GM18868 (cell line): ENCODE results near the gene COPA.
A peak's percentile ranks its signal among the peaks of the same experiment; 100 is the strongest.
"Not testable (repeated sequence)": the region's sequence is repeated elsewhere in the genome, so short reads cannot be mapped to it uniquely, and the experiment has no call there.

ENCODE experiments used
- ATAC-seq: cut with Tn5 transposase; IDR thresholded peaks from one replicate; pipeline ENCODE4 v1.9.1; 2021; ENCODE audit warnings: mild to moderate bottlenecking, moderate library complexity; ENCODE audit not compliant: unreplicated experiment

Gene COPA

DNA sequence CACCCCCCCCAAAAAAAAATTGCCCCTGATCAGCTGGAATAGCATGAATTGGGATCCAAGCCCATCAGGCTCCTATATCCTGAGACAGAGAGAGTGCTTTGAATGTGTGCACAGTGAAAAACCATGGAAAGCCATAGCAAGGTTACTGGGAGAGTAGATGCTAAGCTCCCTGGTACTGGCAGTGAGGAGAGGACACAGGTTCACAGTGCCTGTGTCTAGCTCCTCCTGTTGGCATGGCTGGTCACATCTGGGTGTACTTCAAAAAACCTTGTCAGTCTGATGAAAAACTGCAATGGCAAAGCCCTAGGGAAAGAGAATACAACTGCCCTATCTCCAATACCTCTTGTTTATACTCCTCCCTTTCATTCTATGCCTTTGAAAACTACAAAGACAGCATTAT lies 12.9 kb downstream of the COPA start:
- no peak for ATAC-seq

DNA sequence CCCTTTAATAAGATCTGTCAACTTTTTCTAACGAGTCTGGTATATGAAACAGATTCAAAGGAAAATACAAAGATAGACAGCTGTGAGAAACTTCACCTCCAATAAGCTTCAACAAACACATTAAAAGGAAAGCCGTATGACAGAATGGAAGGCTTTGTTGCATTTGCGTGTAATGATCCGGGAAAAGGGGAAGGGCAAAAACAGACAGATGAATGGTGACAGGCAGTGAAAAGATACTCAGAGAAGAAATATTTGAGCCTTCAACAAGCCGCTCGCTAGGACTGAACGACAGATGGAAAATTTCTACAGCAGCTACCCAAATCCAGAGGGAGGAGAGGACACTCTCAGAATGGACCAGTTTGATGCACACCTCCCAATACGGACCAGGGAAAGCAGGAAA lies 14.9 kb downstream of the COPA start:
- ATAC-seq = no peak

DNA sequence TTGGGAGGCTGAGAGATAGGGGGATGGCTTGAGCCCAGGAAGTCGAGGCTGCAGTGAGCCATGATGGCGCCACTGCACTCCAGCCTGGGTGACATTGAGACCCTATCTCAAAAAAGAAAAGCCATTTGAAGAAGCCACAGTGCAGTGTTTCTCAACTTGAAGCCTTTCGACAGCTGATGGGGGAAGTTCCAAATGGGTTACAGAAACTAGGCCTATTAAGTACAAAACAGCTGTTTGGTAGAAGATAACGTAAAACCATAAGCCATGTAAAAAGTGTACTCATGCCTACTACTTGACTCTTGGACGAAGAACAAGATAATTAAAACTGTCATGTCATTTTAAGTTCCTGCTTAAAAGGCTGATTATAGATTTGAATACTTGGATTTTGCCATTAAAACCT lies 16.6 kb downstream of the COPA start:
- ATAC-seq = no peak

DNA sequence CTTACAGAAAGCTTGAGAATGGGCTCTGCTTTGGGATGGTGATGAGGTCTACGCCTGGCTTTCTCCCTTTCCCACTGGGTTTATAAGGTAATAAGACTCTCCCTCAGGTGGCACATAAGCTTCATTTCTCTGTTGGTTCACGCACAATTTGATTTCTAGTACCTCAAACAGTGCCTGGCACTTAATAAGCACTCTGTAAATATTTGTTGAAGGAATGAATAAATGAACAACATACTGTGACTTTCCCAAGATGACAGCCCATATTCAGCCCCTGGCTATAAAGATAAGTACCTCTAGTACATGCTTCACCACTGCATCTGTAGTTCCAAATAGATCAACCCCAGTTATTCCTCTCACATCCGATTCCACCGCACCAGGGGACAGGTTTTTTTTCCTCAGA lies 17.8 kb downstream of the COPA start:
- no peak for ATAC-seq

DNA sequence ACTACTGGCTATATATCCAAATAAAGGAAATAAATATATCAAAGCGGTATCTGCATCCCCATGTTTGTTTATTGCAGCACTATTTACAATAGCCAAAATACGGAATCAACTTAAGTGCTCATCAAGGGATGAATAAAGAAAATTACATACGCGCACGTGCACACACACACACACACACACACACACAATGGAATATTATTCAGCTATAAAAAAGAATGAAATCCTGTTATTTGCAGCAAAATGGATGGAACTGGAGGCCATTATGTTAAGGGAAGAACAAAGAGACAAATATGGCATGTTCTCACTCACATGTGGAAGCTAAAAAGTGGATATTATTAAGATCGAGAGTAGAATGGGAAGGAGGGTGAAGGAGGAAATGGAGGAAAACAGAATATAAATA lies 20.2 kb downstream of the COPA start:
- no peak for ATAC-seq

DNA sequence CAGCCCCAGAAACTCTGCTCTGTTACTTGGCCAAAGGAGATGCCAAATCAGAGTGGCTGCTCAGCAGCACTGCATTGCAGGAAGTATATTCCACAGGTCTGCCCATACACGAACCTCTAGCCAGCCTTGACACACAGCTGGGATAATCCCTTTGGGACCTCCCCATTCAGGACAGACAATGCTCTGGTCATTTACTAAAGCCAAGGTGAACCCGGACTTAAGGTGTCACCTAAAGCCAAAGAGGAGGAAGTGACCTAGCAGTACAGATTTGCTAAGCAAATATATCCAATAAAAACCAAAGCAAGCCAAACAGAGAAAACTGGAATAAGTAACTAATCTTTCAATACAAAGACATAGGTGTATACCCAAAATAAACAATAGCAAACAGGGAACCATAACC lies 27.7 kb downstream of the COPA start:
- no peak for ATAC-seq

DNA sequence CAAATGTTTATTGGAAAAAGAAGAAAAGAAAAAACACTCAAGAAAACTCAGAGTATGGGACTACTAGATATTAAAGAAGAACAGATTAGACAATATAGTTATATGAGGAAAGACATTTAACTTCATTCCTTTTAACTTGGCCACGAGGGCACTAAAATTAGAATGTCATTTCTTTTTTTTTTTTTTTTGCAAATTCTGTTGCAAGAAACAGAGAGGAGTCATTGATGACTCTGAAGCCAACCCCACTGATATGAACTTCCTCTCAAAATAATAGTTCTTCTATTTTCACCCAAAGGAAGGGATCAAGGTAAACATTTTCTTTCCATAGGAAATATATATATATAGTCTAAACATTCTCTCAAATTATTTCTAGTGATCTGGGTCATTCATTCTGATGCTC lies 33.5 kb downstream of the COPA start:
- no peak for ATAC-seq

DNA sequence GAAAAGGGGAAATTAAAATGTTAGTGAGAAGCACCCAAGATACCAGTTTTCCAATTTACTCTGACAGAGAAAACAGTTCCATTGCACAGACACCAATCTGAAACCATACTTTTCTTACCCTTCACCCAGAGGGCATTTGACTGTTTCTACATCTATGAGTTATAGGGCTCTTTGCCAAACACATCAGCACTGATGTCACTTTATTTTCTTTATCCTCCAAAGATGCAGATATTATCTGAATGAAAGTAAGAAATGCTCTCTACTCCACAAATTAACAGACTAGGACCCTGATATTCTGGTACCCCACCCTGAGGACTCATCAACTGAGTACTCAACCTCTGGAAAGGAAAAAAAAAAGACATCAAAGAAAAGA lies 33.9 kb downstream of the COPA start:
- ATAC-seq = no peak

DNA sequence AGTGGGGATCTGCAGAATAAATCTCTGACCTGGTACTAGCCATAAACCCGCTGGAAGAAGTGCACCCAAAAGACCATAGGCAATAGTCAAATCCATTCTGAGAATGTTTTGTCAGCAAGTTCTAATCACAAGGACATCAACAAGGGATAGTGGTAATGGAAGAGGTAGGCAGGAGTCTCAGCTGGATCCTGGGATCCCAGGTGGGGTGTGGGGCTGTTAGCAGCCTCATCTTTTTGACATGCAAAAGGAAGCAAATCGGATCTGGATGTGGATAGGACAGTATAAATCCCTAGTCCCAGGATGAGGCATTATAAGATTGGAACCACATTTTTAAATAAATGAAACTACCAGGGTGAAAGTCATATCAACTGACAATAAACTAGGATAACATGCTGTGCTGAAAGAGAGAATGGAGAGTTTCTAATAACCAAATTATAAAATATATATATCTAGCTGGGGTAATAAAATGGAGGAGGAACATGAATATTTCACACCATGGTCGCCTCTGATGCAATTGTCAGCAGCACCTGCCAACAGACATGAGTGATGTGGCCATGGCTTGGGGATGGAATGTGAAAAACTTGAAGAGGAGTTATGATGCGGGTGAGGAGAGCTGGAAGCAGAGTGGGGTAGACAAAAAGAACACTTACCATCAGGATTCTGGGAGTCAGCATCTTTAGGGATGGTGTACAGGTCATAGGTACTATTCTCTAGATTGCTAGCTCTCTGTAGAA lies 34.4 kb downstream of the COPA start:
- ATAC-seq = no peak

DNA sequence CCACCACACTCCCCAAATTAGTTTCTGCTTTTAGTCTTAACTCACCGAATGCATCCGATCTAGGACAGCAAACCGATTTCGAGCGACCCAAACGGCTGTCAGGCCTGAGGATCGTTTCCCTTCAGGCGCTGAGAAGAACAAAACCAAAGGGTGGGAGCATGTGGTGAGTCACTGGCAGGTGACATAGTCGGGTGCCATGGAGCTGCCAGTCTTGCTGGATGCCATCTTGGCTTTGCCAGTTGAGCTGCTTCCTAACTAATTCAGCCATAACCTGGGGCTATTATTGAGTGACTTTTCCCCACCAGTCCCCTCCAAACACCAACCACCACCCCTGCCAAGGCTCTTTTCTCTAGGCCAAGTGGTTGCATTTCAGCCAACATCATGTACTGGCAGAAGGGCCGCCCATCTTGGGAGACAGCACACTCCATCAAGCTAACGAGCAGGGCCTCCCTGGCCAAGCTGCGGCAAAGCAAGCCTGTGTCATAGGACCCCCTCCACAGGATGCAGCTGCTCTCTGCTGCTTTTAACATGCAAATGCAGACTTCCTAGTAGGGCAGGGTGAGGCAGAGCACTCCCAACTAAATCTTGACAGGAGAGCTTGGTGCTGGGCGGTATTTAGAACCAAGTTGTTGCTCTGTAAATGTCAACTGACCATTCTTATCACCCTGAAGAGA lies 35.8 kb downstream of the COPA start:
- ATAC-seq = no peak

DNA sequence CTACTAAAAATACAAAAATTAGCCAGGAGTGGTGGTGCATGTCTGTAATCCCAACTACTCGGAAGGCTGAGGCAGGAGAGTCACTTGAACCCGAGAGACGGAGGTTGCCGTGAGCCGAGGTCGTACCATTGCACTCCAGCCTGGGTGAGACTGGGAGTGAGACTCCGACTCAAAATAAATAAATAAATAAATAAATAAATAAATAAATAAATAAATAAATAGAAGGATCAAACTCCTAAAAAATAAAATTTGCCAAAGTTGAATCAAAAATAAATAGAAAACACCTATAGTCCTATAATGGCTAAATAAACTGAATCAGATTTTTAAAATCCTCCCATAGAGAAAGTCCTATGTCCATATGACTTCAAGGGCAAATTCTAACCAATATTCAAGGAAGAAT lies 42.9 kb downstream of the COPA start:
- ATAC-seq = no peak

DNA sequence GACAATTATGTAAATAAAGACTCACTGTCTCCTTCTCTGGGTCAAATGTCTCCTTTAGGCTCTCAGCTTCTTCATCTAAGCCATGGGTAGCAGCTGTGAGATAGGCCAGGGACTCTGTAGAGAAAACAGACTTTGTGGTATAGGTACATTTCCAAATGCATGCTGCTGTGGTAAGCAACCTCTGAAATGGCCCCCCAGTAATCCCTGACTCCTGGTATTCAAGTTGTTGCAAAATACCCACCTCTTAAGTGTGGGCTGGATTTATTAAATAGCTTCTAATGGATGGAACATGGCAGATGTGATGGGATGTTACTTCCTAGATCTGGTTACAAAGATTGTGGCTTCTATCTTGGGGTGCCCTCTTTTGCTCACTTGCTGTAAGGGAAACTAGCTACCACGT lies 47.0 kb downstream of the COPA start:
- ATAC-seq = no peak

DNA sequence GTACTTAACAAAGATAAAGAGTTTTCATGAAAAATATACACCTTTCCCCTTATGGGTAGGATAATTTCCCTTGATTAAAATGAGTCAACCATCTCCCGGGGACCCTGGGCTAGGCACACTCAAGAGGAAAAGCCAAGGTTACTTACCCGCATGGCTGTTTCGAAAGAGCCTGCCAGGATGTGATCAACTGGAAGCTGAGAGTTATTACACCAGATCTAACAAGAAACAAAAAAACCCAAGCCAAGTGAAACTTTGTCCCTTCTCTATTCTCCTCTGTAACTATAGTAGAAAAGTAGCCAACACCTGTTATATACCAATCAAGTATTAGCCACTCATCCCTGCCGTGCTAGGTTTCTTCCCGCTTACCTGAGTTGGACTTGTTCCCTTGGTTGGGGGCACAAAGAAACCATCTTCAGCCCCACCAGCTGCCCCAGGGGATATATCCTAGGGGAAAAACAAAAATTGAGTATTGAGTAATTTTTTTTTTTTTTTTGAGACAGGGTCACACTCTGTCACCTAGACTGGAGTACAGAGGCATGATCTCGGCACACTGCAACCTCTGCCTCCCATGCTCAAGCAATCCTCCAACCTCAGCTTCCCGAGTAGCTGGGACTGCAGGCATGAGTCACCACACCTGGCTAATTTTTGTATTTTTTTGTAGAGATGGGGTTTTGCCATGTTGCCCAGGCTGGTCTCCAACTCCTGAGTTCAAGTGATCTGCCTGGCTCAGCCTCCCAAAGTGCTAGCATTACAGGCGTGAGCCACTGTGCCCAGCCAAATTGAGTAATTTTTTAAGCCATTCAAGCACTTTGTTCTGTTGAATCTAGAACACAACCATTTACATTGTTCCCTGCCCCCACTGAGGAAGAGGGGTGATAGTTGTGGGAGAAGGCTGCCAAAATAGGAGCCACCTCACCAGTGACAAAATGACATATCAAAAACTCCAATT lies 49.8 kb downstream of the COPA start:
- no peak for ATAC-seq

DNA sequence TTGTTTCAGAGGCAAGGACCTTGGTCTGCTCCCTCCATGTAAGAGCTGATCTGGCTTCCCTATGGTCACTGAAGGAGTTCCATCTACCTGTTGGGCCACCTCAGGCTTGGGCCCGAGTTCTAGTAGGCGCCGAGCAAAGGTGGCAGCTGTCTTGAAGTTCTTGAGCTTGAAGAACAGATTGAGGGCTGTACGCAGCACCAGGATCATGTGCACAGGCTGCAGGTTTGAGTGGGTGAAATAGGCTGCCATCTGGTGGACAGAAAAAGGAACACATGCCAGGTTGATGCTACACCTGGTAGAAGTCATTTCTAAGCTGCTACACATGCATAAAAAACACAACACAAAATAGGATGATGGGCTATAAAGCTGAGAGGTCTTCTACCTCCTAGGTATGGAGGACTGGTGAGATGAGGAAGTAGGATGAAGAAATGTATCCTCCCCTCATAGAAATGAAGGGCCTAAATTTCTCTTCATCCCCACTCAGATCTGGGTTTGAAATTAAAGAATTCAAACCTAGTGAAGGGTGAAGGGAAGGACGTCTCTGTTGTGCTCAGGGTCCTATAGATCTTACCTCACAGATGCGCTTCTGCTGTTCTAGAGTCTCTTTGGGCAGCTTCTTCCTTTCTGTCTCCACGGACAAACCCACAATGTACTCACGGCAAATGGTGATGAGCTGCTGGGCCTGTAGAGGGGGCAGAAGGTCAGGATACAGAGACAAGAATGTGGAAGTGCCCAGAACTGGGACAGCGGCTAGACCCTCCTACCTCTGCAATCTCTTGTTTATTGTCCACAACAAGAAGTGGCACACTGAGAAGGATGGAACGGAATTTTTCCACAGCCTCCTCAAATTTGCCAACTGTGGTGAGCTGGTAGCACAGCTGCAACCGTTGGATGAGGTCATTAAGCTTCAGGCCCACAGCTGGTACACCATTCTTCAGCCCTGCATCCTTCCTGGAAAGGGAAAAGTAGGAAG lies 51.5 kb downstream of the COPA start:
- ATAC-seq = peak; percentile 76

DNA sequence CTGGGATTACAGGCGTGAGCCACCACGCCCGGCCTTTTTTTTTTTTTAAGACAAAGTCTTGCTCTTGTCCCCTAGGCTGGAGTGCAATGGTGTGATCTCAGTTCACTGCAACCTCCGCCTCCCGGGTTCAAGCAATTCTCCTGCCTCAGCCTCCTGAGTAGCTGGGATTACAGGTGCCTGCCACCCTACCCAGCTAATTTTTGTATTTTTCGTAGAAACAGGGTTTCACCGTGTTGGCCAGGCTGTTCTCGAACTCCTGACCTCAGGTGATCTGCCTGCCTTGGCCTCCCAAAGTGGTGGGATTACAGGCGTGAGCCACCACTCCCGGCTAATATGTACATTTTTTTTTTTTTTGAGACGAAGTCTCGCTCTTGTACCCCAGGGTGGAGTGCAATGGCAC lies 55.3 kb downstream of the COPA start:
- not testable (repeated sequence) for ATAC-seq

DNA sequence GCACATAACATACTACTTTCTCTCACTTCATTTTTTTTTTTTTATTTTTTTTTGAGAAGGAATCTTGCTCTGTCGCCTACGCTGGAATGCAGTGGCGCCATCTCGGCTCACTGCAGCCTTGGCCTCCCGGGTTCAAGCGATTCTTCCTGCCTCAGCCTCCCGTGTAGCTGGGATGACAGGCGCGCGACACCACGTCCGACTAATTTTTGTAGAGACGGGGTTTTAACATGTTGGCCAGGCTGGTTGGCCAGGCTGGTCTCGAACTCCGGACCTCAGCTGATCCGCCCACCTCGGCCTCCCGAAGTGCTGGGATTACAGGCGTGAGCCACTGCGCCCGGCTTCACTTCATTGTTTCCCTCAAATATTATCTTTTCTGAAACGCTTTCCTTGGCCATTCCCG lies 57.5 kb downstream of the COPA start:
- no peak for ATAC-seq

DNA sequence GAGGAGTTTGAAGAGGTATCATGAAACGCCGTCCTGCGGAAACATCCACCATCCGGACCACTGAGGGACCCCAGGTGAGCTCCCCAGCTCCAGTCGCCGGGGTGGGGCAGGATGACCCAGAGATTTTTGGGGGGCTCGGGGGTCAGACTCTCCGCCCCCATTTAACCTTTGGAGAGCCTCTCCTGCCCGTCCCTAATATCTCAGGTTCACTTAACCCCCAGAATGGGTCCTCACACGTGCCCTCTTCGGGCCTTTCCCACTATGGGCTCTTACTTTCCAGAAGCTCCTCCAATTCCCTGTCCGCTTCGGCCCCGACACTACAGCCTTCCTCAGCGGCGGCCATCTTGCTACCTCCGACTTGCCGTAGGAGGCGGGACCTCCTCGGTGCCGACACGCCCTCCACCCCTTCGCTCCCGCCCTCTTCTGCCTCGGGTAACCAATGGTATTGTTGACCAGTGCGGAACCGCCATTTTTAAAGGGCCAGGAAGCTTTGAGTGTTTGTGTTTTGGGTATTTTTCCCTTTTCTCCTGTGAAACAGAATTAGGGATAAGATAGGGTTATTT lies 58.2 kb downstream of the COPA start, which contains the start of gene PEX19:
PEX19 (minus strand) TSS at position 352 of the 563 bp plus-strand sequence; CDS start at position 343, 9 bp downstream.
- ATAC-seq = peak; percentile 98

DNA sequence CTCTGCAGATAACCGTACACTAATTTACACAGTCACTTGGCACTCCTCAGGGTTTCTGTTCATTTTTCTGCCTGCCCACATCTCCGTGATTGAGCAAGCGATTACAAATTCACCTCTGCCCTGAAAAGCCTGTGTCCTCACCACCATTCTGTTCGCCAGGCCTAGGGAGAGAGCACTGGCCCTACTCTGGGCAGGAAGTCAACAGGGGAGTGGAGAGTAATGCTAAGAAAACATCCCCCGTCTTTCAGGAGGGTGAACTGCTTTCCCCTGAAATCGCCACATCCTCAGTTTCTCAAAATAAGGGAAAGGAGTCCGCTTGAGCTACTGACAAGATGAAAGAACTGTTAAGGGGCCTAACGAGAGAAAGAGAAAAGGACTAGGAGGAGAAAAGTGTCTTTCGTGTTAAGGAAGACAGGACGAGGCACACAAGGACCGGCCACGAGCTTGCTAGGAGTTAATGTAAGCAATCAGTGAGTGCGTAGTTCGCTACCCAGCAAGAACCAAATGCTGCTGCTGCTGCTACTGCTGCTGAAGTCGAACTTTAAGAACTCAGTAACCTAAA lies 58.7 kb downstream of the COPA start:
- peak; percentile 9 for ATAC-seq

DNA sequence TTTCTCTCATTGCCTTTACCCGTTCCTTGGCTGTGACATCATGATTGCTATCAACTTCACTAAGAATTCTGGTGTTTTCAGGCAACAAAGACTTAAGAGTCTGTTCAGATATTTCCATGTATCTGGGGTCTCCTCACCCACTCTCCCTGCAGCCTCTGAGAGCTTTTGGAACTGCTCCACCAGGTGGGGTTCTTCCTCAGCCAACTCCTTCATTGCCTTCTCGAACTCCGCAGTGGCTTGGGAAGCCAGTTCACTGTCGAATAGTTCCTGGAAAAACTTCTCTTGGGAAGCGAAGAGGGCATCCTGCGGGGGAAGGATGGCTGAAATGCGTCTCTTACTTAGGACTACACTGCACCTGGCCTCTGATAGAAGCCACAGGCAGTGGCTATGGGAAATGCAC lies 60.2 kb downstream of the COPA start:
- ATAC-seq = no peak

DNA sequence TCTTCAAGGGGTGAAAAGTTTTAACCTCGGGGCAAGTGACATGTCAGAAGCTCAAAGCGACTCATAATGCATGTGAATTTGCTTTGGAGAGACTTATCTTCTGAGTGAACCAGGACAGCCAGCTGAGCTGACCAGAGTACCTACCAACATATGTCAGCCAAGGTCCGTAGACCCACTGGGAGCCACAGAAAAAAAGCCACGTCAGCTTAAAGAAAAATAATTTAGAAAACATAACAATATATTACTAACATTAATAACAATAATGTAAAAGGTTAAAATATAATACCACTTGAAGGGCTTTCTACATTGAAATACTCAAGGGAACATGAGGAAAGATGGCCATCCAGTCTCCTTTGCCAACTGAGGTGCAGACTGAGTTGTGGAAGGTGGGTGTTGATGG lies 65.1 kb downstream of the COPA start:
- ATAC-seq = no peak
